Tibial artery (tissue), 4 donors: ENCODE data around the gene ZNRF2.

Experiments
- DNase-seq, 2 donors: peaks; one replicate each; pipeline ENCODE4 v3.0.0-alpha.2; 2019
- H3K27ac ChIP-seq, 2 donors: fragments of 200-600 bp; sonication (generic) in 1 of 2; 1 replicate in 1 of 2; 2 replicates in 1 of 2; pipeline ENCODE4 v1.5.1; 2018 to 2019; ENCODE audit warnings: mild to moderate bottlenecking in 1 of 2
- H3K27me3 ChIP-seq, 2 donors: fragments of 200-600 bp; sonication (generic) in 1 of 2; one replicate each; pipeline versions ENCODE4 v1.5.1 to v1.6.0; 2016 to 2019
- H3K36me3 ChIP-seq, 3 donors: fragments of 200-600 bp; sonication (generic) in 2 of 3; one replicate each; pipeline ENCODE4 v1.5.1; 2016 to 2019; ENCODE audit warnings: mild to moderate bottlenecking in 2 of 3
- H3K4me1 ChIP-seq, 4 donors: fragments of 200-600 bp; sonication (generic) in 2 of 4; 1 replicate in 3 of 4; 2 replicates in 1 of 4; pipeline ENCODE4 v1.5.1; 2016 to 2019
- H3K4me3 ChIP-seq, 2 donors: fragments of 200-600 bp; sonication (generic) in 1 of 2; 1 replicate in 1 of 2; 2 replicates in 1 of 2; pipeline ENCODE4 v1.5.1; 2018 to 2019; ENCODE audit warnings: mild to moderate bottlenecking in 2 of 2
- H3K9me3 ChIP-seq, 3 donors: fragments of 200-600 bp; sonication (generic) in 1 of 3; one replicate each; pipeline ENCODE4 v1.5.1; 2016 to 2019
- intact Hi-C: fragments of 100-400 bp; cut with DNase I; formaldehyde crosslinking; loops from one replicate; pipeline ENCODE4 v1.15.0; 2023; ENCODE audit warnings: low total_unique reads
- TF ChIP-seq, protein P1 (sequence below), 2 experiments: fragments of 200-600 bp in 1 of 2; fragments of 450-650 bp in 1 of 2; IDR thresholded peaks; one replicate each; pipeline ENCODE4 v1.5.1; 2017 to 2019; ENCODE audit warnings: antibody characterized with exemption in 2 of 2, mild to moderate bottlenecking in 1 of 2, moderate library complexity in 1 of 2

Gene ZNRF2

GRCh38 chr7:30405179-30405578, 120.8 kb downstream of the ZNRF2 start:
- TF ChIP-seq, protein P1, sequence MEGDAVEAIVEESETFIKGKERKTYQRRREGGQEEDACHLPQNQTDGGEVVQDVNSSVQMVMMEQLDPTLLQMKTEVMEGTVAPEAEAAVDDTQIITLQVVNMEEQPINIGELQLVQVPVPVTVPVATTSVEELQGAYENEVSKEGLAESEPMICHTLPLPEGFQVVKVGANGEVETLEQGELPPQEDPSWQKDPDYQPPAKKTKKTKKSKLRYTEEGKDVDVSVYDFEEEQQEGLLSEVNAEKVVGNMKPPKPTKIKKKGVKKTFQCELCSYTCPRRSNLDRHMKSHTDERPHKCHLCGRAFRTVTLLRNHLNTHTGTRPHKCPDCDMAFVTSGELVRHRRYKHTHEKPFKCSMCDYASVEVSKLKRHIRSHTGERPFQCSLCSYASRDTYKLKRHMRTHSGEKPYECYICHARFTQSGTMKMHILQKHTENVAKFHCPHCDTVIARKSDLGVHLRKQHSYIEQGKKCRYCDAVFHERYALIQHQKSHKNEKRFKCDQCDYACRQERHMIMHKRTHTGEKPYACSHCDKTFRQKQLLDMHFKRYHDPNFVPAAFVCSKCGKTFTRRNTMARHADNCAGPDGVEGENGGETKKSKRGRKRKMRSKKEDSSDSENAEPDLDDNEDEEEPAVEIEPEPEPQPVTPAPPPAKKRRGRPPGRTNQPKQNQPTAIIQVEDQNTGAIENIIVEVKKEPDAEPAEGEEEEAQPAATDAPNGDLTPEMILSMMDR (IDR thresholded peaks at IDR 0.05) = no peak
- no peaks in the 10 kb centered on the region for H3K9me3 ChIP-seq
- intact Hi-C loops = no loop called here
- no peak for DNase-seq
- H3K4me1 ChIP-seq = no peaks in the 10 kb centered on the region
- no peaks in the 10 kb centered on the region for H3K27me3 ChIP-seq
- no peak overlapping the region for H3K4me3 ChIP-seq
- H3K36me3 ChIP-seq = no peaks in the 10 kb centered on the region
- H3K27ac ChIP-seq = no peak overlapping the region

GRCh38 chr7:30406664-30407425, 122.4 kb downstream of the ZNRF2 start:
- no peak overlapping the region for H3K27ac ChIP-seq
- H3K27me3 ChIP-seq = no peaks in the 10 kb centered on the region
- no peaks in the 10 kb centered on the region for H3K36me3 ChIP-seq
- DNase-seq = no peak
- TF ChIP-seq, protein P1 (IDR thresholded peaks at IDR 0.05) = no peak
- intact Hi-C loops = no loop called here
- H3K9me3 ChIP-seq = no peaks in the 10 kb centered on the region
- H3K4me3 ChIP-seq = no peak overlapping the region
- H3K4me1 ChIP-seq = no peaks in the 10 kb centered on the region

DNA sequence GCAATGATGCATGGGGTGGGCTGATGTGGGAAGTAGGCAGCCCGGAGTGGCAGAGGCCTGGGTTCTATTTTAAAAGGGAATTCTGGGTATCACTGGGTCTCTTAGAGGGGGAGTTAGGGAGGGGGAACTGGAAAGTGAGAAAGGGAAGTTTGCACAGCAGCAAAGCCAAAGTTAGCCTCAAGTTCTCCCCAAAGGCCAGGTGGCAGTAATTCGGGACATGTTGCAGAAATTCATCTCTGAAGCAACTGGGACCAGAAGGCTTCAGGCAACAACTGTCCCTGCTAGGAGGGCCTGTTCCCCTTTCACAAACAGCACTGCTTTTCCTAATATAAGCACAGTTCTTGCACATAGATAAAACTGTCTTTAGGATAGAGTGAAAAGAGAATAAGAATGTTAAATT, 126.8 kb downstream of the ZNRF2 start:
- intact Hi-C loops = loop anchor here (5.0 kb wide), 2 partner anchors 124 to 249 kb away; no protein-coding TSS in a partner anchor
- no peak for DNase-seq
- TF ChIP-seq, protein P1 (IDR thresholded peaks at IDR 0.05) = no peak

GRCh38 chr7:30411897-30412296, 127.5 kb downstream of the ZNRF2 start:
- intact Hi-C loops = loop anchor here (5.0 kb wide), 2 partner anchors 125 to 250 kb away; no protein-coding TSS in a partner anchor
- TF ChIP-seq, protein P1 (IDR thresholded peaks at IDR 0.05) = no peak
- Histone ChIP-seq H3K9me3 (no peaks in the 10 kb centered on the region), H3K27ac (no peak overlapping the region), H3K36me3 (no peaks in the 10 kb centered on the region), H3K4me1 (no peaks in the 10 kb centered on the region), H3K4me3 (no peak overlapping the region), H3K27me3 (no peaks in the 10 kb centered on the region)
- no peak for DNase-seq

More for the DNA sequence above, 126.8 kb downstream of the ZNRF2 start:
- H3K36me3 ChIP-seq = no peaks in the 10 kb centered on the region
- H3K27me3 ChIP-seq = no peaks in the 10 kb centered on the region
- H3K4me3 ChIP-seq = no peak overlapping the region
- no peaks in the 10 kb centered on the region for H3K4me1 ChIP-seq
- H3K9me3 ChIP-seq = no peaks in the 10 kb centered on the region
- H3K27ac ChIP-seq = no peak overlapping the region

GRCh38 chr7:30412782-30413504, 128.5 kb downstream of the ZNRF2 start:
- DNase-seq = peak in 1 of 2 donors; percentile 35
- Histone ChIP-seq H3K4me3 (no peak overlapping the region), H3K27me3 (no peaks in the 10 kb centered on the region), H3K9me3 (no peaks in the 10 kb centered on the region), H3K4me1 (no peaks in the 10 kb centered on the region), H3K27ac (no peak overlapping the region), H3K36me3 (no peaks in the 10 kb centered on the region)
- intact Hi-C loops = loop anchor here (5.0 kb wide), 2 partner anchors 126 to 251 kb away; no protein-coding TSS in a partner anchor
- TF ChIP-seq, protein P1 (IDR thresholded peaks at IDR 0.05) = peak; percentile 57 to 64
